Ovary (tissue), 9 donors: Measurements from ENCODE around the gene SQSTM1. TPM values are rescaled to one million over a fixed set of nuclear protein-coding genes. Genes with fewer than 3 reads are reported as not detected.

Source experiments
- DNase-seq, 5 donors: peaks; one replicate each; pipeline ENCODE4 v3.0.0-alpha.2; 2019 to 2020
- H3K27ac ChIP-seq, 2 donors: fragments of 200-600 bp; one replicate each; pipeline versions ENCODE4 v1.5.1 to v1.8.0; 2019 to 2022
- H3K27me3 ChIP-seq: fragments of 200-600 bp; one replicate; pipeline ENCODE4 v1.8.0; 2022
- H3K36me3 ChIP-seq: fragments of 200-600 bp; sonication (generic); one replicate; pipeline ENCODE4 v1.5.1; 2019
- H3K4me1 ChIP-seq: one replicate; pipeline ENCODE4 v1.8.1; 2013; ENCODE audit warnings: mild to moderate bottlenecking, moderate library complexity; ENCODE audit not compliant: insufficient read depth
- H3K4me3 ChIP-seq: fragments of 200-600 bp; sonication (generic); one replicate; pipeline ENCODE4 v1.5.1; 2017
- H3K9me3 ChIP-seq, 2 donors: fragments of 200-600 bp in 1 of 2; sonication (generic) in 1 of 2; one replicate each; pipeline versions ENCODE4 v1.5.1 to v1.8.1; 2013 to 2019; ENCODE audit warnings: mild to moderate bottlenecking in 1 of 2, moderate library complexity in 1 of 2
- EP300 ChIP-seq: sonication (generic); formaldehyde crosslinking; IDR thresholded peaks from one replicate; pipeline ENCODE4 v1.6.1; 2017; ENCODE audit warnings: antibody characterized with exemption
- POLR2A ChIP-seq: fragments of 450-650 bp; IDR thresholded peaks from one replicate; pipeline ENCODE4 v1.6.1; 2017; ENCODE audit warnings: antibody characterized with exemption, mild to moderate bottlenecking, moderate library complexity
- WGBS, 3 donors: extraction: QIAGEN DNeasy Blood & Tissue Kit in 1 of 3; methylation state at CpG; one replicate each; pipeline versions ENCODE4 v1.1.5 to v1.1.7; 2013 to 2017; 5-methylcytosine and 5-hydroxymethylcytosine counted together
- intact Hi-C, 4 donors: fragments of 100-400 bp; cut with DNase I; formaldehyde crosslinking; loops; one replicate each; pipeline versions ENCODE4 v1.11.0 to v1.15.1; 2022 to 2023
- polyA plus RNA-seq, 2 donors: library from polyadenylated mRNA; stranded (reverse); fragments of 200-250 nt in 1 of 2; fragments of 350-450 nt in 1 of 2; fragmentation: Illumina TruSeq in 1 of 2; extraction: RNeasy Lipid Tissue Mini Kit (QIAGEN cat#74804) in 1 of 2; gene quantifications; one replicate each; pipeline ENCODE4 v1.2.3, GENCODE V29; 2013 to 2014
- total RNA-seq, 7 donors: library from RNA; depleted of rRNA in 2 of 7; stranded (reverse); fragments of >200 nt in 2 of 7; fragmentation: NEBNext Ultra II Directional in 3 of 7; extraction: Animal tissue kit (Norgen Biotek cat#: 25700) in 3 of 7; gene quantifications; one replicate each; pipeline versions ENCODE4 v1.1.0 to v1.2.4, GENCODE V29; 2016 to 2023
- TF ChIP-seq, protein P1 (sequence below), 3 donors: fragments of 450-650 bp in 2 of 3; fragments of 200-600 bp in 1 of 3; IDR thresholded peaks; one replicate each; pipeline versions ENCODE4 v1.5.1 to v1.8.0; 2016 to 2022; ENCODE audit warnings: antibody characterized with exemption in 3 of 3, mild to moderate bottlenecking in 1 of 3
- donor health status: DM: no; HTN: no; CAD: no; lungs with moderate emphysema.
- donor health status: DM: no; HTN: no; CAD: no.
- donor health status: Bipolar disorder and iron deficiency.
- donor health status: DM: yes; HTN: yes; CAD: no.
- donor health status: DM: no; HTN: no; CAD: no.
- donor health status: DM: yes; HTN: yes; CAD: no.

The SQSTM1 gene
- total and polyA plus RNA-seq, 9 donors = 125 to 457 (median 320) TPM

DNA sequence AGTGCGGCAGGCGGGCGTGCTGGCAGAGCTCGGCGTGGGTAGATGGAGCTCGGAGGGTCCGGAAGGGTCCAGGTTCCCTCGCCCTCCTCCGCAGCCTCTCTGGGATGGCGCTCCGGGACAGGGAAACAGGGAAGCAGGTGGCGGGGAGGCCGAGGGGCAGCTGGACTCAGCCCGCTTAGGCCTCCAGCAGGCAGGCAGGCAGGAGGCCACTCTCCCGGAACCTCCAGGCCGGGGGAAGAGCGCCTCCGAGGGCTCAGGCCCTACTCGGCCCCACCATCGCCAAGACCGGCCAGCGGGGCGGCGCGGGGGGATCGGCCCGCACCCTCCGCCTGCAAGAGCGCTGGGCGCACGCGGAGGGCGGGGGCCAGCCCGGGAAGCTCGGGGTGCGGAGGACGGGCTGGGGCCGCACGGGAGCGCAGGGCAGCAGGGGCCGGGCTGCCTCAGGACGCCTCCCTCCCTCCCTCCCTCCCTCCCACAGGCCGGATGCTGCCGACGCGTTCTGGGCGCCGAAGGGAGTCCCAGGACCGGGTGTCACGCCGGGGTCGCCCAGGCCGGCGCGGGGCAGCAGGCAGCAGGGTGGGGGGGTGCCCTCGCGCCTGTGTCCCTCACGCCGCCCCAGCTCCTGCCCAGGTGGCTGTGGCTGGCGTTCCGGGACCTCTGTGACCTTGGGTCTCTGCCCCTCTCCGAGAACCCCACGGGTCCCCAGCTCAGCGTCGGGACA is 15.0 kb upstream of the SQSTM1 start:
- TF ChIP-seq POLR2A (no peak), EP300 (no peak)
- TF ChIP-seq, protein P1, sequence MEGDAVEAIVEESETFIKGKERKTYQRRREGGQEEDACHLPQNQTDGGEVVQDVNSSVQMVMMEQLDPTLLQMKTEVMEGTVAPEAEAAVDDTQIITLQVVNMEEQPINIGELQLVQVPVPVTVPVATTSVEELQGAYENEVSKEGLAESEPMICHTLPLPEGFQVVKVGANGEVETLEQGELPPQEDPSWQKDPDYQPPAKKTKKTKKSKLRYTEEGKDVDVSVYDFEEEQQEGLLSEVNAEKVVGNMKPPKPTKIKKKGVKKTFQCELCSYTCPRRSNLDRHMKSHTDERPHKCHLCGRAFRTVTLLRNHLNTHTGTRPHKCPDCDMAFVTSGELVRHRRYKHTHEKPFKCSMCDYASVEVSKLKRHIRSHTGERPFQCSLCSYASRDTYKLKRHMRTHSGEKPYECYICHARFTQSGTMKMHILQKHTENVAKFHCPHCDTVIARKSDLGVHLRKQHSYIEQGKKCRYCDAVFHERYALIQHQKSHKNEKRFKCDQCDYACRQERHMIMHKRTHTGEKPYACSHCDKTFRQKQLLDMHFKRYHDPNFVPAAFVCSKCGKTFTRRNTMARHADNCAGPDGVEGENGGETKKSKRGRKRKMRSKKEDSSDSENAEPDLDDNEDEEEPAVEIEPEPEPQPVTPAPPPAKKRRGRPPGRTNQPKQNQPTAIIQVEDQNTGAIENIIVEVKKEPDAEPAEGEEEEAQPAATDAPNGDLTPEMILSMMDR (IDR thresholded peaks at IDR 0.05) = peak in 1 of 3 donors; percentile 11
- 3 to 8% (median 5%) methylated on average over 29 to 65 of the region's 65 CpGs for WGBS, 3 donors
- intact Hi-C loops = loop anchor here in 1 of 4 donors (10.0 kb wide), 1 partner anchor 99 kb away; the partner anchor contains the start of gene TBC1D9B

DNA sequence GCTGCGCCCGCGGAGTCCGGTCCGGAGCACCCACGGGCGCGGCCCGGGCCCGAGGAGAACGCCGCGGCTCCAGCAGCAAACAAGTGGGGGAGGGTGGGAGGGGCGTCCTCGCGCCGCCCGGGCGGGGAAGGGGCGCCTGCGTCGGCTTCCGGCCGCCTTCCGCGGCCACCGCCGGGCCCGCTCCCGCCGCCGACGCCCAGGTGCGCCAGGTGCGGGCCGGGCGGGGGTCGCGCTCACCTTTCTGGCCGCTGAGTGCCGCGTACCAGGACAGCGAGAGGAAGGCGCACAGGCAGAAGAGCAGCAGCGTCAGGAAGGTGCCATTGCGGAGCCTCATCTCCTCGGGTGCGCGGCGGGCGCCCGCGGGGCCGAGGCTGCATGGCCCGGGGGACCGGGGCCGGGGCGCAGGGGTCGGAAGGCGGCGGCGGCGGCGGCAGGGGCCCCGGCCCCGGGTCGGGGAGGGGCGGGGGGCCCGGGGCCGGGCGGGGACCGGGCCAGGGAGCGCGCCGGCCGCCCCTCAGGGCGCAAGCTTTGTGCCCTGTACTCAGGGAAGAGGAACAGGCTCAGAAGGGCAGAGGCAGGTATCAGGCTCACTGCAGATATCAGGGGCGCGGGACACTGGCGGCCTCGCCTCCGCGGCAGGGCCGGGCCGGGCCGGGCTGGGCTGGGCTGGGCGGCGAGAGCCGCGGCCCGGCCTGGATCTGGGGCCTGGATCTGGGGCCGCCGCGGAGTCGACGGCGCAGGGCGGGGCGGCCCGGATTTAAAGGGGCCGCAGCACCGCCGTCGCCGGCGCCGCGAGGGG is 14.3 kb upstream of the SQSTM1 start, which contains the start of gene MGAT4B:
Gene MGAT4B (minus strand): TSS at position 617 of the 799 bp plus-strand sequence. CDS start 283 bp downstream, at position 334.
- TF ChIP-seq, protein P1 (IDR thresholded peaks at IDR 0.05) = no peak
- TF ChIP-seq POLR2A = peak; percentile 61
- TF ChIP-seq EP300 = no peak
- Histone ChIP-seq H3K4me1 (peaks cover 2% of the 10 kb centered on the region), H3K36me3 (no peaks in the 10 kb centered on the region), H3K27me3 (no peaks in the 10 kb centered on the region), H3K9me3 (no peaks in the 10 kb centered on the region), H3K4me3 (peak within 1 kb of the TSS; percentile 94), H3K27ac (peak within 1 kb of the TSS; percentile 92 to 98)
- 0 to 1% (median 0%) methylated on average over 65 to 108 of the region's 108 CpGs for WGBS, 3 donors
- intact Hi-C loops = loop anchor here in 1 of 4 donors (10.0 kb wide), 1 partner anchor 98 kb away; the partner anchor contains the start of gene TBC1D9B
- peak; percentile 72 to 83 (median 76) for DNase-seq

More for the DNA sequence above, 15.0 kb upstream of the SQSTM1 start:
- H3K9me3 ChIP-seq = no peaks in the 10 kb centered on the region
- peak overlapping the region; percentile 94 for H3K4me3 ChIP-seq
- peak overlapping the region; percentile 92 to 98 for H3K27ac ChIP-seq
- peak in 3 of 5 donors; percentile 47 to 65 (median 58) for DNase-seq
- no peaks in the 10 kb centered on the region for H3K27me3 ChIP-seq
- H3K36me3 ChIP-seq = no peaks in the 10 kb centered on the region
- H3K4me1 ChIP-seq = peaks cover 2% of the 10 kb centered on the region

DNA sequence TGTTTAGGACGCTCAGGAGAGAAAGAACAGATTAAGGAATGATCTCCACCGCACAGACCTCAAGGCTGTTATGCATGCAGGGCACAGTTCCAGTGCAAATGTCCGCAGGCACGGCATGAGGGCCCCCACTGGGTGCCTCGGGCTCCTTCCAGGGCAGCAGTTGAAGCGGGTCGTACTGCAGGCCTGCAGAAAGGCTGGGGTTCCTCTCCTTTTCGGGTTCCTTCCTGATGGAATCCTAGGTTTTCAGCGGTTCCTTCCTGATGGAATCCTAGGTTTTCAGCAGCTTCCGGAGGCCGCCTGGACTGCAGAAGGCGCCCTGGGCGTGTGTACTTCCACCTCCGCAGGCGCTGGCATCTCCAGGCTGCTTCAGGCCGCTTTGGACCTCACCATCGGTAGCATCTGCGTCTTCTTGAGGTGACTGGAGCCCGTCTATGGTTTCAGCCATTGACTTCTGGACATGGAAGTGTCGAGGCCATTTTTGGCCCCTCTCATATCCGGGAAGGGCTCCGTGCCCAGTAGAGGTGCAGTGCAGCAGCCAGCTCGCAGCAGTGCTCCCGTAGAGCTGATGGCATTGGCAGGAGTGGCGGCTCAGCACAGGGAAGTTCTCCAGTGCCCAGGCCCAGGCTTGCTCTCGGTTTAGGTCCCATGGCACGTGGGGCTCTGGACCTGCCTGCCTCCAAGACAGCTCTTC is 8.4 kb upstream of the SQSTM1 start:
- TF ChIP-seq, protein P1 (IDR thresholded peaks at IDR 0.05) = no peak
- no peak for TF ChIP-seq POLR2A
- TF ChIP-seq EP300 = no peak
- H3K4me3 ChIP-seq = no peak overlapping the region
- no peaks in the 10 kb centered on the region for H3K36me3 ChIP-seq
- peaks cover 4% of the 10 kb centered on the region for H3K4me1 ChIP-seq
- no peaks in the 10 kb centered on the region for H3K27me3 ChIP-seq
- H3K27ac ChIP-seq = no peak overlapping the region
- intact Hi-C loops = no loop called here
- WGBS, 3 donors = 91 to 92% (median 91%) methylated on average over 24 to 27 of the region's 27 CpGs
- DNase-seq = peak in 1 of 5 donors; percentile 30
- H3K9me3 ChIP-seq = no peaks in the 10 kb centered on the region
